C1 segment of cervical spinal cord (tissue), 14 donors: ENCODE measurements around the gene TRPC3.

Source experiments
- DNase-seq, 14 donors: peaks; one replicate each; lab custom pipeline; 2025; lab: John Stamatoyannopoulos, UW

TRPC3 gene

DNA sequence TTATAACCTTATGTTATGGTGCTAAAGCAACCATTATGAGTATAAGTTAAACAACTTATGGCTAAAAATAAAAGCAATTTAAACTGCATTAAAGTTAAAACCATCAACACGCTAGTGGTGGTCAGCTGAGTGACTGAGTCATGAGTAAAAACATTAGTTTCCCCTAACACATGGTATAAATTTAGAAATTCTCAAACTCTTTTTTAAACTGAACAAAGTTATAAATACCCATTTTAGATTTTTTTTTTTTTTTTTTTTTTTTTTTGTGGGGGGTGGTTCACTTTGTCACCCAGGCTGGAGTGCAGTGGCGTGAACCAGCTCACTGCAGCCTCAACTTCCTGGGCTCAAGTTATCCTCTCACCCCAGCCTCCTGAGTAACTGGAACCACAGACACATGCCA lies 76.2 kb downstream of the TRPC3 start:
- DNase-seq: no peak

DNA sequence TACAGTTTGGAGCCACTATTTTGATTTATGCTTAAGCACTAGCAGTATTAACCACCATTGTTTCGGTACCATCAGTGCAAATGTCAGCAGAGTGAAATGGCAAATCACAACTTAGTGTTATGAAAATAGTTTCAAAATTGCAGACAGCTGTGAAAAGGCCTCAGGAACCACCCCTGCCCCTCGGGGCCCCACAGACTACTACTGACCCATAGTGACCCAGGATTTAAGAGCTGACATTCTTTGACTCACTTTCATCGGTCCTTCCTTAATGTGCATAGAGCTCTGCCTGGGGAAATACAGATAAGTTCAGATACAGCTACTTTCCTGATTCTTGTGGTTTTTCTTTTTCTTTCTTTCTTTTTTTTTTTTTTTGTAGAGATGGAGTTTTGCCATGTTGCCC lies 78.3 kb downstream of the TRPC3 start:
- no peak for DNase-seq

DNA sequence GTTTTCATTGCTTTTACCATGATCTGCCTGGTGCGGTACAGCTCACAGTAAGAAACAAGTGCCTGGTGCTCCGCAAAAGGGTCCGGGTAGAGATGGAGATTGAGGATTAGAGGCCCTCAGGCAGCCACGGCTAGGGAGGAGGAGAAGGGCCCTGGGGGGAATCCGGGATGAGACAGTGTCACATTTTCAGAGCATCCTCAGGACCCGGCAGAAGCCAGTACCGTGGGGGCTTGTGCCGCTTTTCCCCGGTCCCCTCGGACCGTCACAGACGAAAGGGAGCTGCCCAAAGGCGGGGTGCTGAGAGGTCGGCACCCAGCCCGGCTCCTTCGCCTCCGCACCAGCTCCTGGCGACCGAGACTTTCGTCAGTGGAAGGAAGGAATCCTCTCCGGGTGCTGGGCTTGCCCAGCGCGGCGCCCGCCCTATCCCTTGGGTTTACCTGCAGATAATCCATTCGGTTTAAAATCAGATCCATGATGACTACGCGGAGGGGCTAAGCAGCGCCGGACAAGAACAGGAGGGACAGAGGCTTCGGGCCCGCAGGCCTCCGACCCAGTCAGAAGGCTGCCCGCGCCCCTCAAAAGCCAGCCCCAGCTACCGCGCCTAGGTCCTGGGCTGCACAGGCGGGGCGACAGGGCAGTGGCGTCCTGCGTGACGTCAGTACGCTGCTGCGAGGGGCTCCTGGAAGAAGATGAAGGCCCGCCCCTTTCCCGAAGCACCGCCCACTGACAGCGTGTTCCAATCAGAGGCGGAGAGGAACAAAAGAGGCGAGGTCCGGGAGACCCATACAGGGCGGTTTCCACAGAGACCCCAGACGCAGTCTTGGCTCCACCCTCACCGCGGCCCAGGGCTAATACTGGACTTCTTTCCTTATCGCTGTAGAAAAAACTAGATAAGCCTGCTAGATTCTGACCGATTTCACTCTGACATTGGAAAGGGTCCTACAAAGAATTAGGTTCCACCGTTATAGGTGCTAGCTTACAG lies 81.7 kb downstream of the TRPC3 start, which contains the start of gene BBS7:
Gene BBS7 (minus strand): TSS at position 634 of the 982 bp plus-strand sequence. CDS start 161 bp downstream, at position 473.
- peak; percentile 30 to 97 (median 90) for DNase-seq

DNA sequence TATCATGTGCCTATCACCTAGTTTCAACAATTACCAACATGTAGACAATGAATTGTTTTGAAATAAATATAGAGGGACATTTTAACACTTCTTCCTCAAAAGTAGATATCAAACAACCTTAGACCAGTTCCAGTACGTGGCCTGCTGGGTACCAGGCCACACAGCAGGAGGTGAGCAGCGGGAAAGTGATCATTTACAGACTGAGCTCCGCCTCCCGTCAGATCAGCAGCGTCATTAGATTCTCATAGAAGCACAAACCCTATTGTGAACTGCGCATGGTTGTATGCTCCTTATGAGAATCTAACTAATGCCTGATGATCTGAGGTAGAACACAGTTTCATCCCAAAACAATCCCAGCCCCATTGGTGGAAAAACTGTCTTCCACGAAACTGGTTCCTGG lies 88.1 kb downstream of the TRPC3 start:
- DNase-seq: no peak

DNA sequence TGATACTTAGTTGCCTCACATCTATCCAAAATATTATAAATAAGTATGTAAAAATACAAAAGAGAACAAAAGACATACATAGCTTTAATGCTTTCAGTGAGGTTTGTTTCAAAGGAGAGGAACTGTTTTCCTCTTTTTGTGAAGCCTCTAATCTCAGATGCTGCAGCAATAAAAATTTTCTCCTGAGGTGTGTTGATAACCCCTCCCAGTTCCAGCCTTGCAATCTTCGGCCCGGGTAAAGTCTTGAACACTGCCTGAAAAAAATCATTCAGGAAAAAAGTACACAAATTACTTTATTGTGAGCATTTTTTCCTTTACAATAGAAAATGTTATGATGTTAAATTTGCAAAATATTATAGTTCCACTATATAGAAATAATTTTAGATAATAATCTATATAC lies 90.4 kb downstream of the TRPC3 start:
- no peak for DNase-seq

DNA sequence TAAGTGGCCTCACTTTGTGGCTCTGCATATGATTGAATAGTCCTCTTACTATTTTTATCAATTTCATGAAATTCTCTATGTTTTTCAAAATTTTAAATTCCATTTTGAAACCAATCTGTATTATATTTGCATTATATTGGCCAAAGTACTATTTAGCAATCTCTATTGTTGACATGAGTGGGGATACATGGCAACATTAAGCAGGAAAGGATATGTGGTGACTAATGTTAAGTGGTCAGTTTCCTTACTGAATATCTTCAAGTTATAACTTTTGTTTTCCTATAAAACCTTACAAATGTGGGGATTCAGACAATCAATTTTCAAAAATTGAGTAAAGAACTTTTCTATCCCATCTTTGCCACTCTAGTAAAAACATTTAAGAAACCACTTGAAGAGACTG lies 91.7 kb downstream of the TRPC3 start:
- no peak for DNase-seq

DNA sequence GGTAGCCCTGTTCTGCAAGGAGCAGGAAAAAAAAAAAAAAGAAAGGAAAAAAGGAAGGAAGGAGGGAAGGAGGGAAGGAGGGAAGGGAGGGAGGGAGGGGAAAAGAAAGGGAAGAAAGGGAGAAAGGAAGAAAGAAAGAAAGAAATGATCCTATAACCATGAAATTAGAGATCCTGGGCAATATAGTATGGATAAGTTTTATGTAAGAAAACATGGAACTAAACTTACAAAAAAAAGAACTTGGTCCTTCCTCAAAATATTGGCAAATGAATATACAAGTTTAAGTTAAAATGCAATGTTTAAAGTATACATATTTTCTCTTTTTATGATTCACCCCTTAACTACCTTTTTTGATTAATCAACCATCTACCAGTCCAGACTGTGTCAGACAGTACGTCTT lies 100.5 kb downstream of the TRPC3 start:
- no peak for DNase-seq

DNA sequence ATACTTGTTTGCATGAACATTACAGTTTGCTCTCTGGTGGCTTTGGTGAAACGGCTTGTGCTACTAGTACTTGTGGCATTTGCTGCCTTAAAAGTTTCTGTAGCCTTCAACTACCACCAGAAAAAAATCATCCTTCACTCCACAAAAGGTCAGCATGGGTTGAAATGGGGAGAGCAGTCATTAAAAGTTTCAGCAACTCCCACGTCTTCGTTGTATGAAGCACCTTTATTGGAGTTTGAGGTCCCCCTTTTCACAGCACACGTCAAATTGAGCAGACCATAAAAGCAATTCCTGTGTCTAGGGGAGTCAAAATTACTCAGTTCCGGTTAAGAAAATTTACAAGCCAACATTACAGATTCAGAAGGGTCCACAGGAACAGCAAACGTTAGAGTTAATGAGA lies 105.2 kb downstream of the TRPC3 start:
- no peak for DNase-seq

DNA sequence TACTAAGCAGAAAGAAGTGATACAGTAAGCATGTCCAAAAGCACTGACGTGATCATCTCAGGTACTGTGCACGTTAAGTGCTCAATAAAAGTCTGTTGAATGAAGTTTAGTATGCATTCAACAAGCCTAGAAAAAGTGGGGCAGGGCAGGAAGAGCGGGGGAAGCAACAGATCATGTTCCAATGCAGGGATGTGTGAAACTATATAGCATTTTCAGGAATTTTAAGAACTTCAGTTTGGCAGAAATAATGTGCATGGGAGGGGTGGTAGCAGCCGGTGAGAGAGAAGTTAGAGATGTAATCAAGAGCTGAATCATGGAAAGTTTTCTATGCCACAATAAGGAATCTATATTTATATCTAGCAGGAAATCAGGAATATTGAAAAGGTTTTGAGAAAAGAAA lies 109.0 kb downstream of the TRPC3 start:
- DNase-seq: no peak

DNA sequence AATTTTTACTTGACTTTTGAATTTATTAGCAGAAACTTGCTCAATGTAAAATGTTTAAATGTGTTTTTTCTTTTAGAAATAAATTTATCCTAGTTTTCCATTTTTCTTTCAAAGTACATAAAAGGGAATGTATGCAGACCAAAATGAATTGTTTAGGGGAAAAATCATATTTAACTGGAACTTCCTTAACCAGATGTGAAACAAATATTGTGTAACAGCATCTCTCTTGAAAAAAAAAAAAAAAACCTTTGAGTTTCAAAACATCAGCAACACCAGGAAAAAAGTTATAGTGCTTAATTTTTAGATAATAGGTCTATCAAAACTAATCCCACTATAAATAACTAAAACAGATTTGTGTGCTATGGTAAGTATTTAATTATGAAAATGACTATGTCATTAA lies 113.7 kb downstream of the TRPC3 start:
- no peak for DNase-seq

DNA sequence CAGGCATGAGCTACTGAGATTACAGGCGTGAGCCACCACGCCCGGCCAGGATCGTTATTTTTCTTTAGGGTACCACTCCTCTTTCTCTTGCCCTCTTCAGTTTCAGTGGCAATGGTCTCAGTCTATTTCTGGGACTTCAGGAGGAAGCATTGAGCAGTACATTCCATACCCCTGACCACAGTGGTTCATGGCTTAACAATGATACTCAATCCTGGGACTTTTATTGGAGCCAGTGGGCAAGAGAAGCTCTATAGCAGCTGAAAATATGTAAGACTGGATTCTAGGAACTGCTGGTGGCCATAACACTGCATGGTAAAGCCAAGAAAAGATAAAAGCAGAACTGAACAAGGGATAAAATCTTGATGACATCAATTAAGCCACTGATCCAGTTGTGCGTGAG lies 122.3 kb downstream of the TRPC3 start:
- no peak for DNase-seq
